Measurements from ENCODE around the gene VOPP1. TPM values are rescaled to one million over a fixed set of nuclear protein-coding genes. Genes with fewer than 3 reads are reported as not detected.
A peak's percentile ranks its signal among the peaks of the same experiment; 100 is the strongest.

VOPP1 gene
- total and polyA plus RNA-seq, 3 experiments from 2014 or later = 34.8 to 67.3 (median 65.6) TPM

DNA sequence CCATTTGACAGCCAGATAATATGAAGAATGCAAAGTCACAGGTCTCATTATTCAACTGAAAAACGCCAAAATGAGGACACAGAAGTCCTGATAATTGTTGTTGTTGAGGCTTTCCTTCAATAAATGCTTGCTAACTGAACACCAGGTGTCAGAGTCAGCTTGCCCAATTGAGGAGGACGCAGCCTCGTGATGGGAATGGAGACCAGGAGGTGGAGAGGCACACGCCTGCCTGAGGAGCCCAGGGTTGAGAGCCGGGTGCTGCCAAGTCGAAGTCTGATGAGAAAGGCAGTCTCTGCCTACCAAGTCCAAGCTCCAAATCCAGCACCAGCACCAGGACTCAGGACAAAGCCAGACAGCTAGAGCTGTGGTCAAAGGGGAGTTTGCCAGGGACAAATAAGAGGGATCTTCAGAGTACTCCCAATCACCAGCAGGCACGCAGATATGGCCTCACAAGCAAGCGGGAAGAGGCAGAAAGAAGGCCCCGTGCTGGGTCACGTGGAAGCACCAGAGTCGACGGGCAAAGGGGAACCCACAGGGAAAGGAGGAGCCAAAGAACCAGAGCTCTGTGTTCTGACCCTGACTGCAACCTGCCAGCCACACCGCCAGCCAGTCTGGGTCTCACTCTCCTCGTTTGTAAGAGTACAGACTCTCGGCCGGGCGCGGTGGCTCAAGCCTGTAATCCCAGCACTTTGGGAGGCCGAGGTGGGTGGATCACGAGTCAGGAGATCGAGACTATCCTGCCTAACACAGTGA, 47.6 kb downstream of the VOPP1 start:
- Histone ChIP-seq H3K9me3 (ENCODE audit: low read length) (no peaks in the 10 kb centered on the region), H3K4me1 (ENCODE audit: insufficient read depth, low read length) (peaks cover 12% of the 10 kb centered on the region), H3K4me3 (ENCODE audit: low read length) (no peak overlapping the region), H3K27ac (ENCODE audit: low read depth, low read length) (no peak overlapping the region), H3K36me3 (ENCODE audit: insufficient read depth, low read length) (no peaks in the 10 kb centered on the region), H3K27me3 (ENCODE audit: insufficient read depth, low read length, poor library complexity, severe bottlenecking) (no peaks in the 10 kb centered on the region)
- POLR2A ChIA-PET = interaction anchor here (0.7 to 1.0 kb wide), 2 partner anchors 10 to 14 kb away, joined by 3 read pairs; no protein-coding TSS in a partner anchor
- Mint-ChIP-seq H3K27ac (peak overlapping the region in 1 of 8 donors; percentile 26), H3K36me3 (peaks cover 0 to 30% (median 8%) of the 10 kb centered on the region in 3 donors), H3K4me3 (peak overlapping the region in 1 of 7 donors; percentile 23), H3K9me3 (no peaks in the 10 kb centered on the region), H3K4me1 (peaks cover 55 to 83% (median 72%) of the 10 kb centered on the region in 3 donors), H3K27me3 (no peaks in the 10 kb centered on the region)
- DNase-seq = no peak
- CTCF ChIA-PET = interaction anchor here (0.9 kb wide), 1 partner anchor 43 kb away, joined by 3 read pairs; no protein-coding TSS in a partner anchor

DNA sequence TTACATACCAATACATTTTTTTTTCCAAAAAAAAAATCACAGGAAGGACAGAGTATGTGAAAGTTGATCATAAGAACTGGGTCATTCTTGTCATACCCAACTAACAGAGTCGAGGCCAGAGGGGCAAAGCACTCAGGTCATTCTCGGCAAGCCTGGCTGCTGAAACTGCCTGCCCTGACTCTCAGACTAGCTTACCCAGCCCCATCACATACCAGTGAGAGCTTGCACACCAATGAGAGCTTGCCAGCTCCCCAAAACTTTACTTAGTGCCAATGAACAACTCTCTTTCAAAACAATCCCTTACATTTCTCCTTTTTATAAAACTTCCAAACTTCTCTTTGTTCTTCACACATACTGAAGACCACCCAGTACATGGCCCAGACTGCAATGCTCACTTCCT, 48.9 kb downstream of the VOPP1 start:
- H3K4me1 ChIP-seq (ENCODE audit: insufficient read depth, low read length) = peaks cover 12% of the 10 kb centered on the region
- ChIA-PET POLR2A (no interaction called here), CTCF (no interaction called here)
- H3K9me3 ChIP-seq (ENCODE audit: low read length) = no peaks in the 10 kb centered on the region
- peaks cover 8% of the 10 kb centered on the region for H3K36me3 ChIP-seq (ENCODE audit: insufficient read depth, low read length)
- no peak overlapping the region for H3K4me3 ChIP-seq (ENCODE audit: low read length)
- no peaks in the 10 kb centered on the region for H3K27me3 Mint-ChIP-seq
- H3K27ac ChIP-seq (ENCODE audit: low read depth, low read length) = no peak overlapping the region
- H3K9me3 Mint-ChIP-seq = no peaks in the 10 kb centered on the region
- H3K4me1 Mint-ChIP-seq = peaks cover 59 to 88% (median 81%) of the 10 kb centered on the region in 3 donors
- peaks cover 0 to 43% (median 12%) of the 10 kb centered on the region in 3 donors for H3K36me3 Mint-ChIP-seq
- no peaks in the 10 kb centered on the region for H3K27me3 ChIP-seq (ENCODE audit: insufficient read depth, low read length, poor library complexity, severe bottlenecking)
- H3K4me3 Mint-ChIP-seq = peak overlapping the region in 1 of 7 donors; percentile 1
- DNase-seq = no peak
- peak overlapping the region in 6 of 8 donors; percentile 0 to 62 (median 10) for H3K27ac Mint-ChIP-seq

DNA sequence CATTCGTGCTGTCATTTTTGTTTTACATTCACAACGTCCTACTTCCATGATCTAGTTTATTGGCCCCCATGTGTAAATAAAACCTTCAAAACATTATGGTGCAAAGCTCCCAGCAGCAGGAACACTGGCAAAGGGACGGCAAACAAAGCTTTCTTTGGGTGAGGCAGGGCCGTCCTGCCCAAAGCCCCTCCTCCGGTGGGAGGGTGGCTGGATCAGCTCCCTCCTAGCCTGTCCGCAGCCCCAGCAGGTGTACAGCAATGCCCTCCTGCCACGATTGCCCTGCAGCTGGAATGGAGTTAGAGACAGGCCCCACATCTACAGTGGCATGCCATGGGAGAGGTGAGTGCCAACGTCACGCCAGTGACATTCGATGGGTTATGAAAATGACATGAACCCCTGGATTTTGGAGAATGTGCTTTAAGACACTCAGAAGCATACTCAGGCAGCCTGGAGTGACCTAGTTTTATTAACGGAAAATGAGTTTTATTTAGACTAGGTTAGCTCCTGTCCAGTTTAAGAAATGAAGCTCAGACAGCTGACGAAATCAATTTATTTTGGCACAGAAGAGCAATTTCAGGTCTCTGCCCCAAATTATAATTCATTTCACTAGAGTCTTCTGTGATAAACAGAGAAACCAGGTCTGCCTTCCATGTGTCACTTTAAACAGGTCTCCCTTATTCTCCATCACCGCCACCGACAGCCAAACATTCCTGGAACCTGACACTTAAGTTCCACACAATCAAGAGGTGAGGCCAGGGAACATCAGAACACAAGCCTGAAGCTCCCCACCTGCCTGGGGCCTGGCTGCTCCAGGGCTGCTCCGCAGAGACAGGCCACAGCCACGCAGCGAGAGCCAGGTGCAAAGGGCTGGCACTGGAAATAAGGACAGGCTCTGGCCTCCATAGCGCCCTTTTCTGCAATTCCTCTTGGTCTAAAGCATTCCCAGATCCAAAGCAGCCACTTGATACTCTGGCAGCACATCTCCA, 50.1 kb downstream of the VOPP1 start:
- Histone ChIP-seq H3K27me3 (ENCODE audit: insufficient read depth, low read length, poor library complexity, severe bottlenecking) (no peaks in the 10 kb centered on the region), H3K4me1 (ENCODE audit: insufficient read depth, low read length) (peaks cover 16% of the 10 kb centered on the region), H3K36me3 (ENCODE audit: insufficient read depth, low read length) (peaks cover 19% of the 10 kb centered on the region), H3K27ac (ENCODE audit: low read depth, low read length) (no peak overlapping the region), H3K4me3 (ENCODE audit: low read length) (no peak overlapping the region), H3K9me3 (ENCODE audit: low read length) (no peaks in the 10 kb centered on the region)
- Mint-ChIP-seq H3K4me1 (peaks cover 66 to 95% (median 88%) of the 10 kb centered on the region in 3 donors), H3K36me3 (peaks cover 4 to 55% (median 15%) of the 10 kb centered on the region in 3 donors), H3K4me3 (no peak overlapping the region), H3K27me3 (no peaks in the 10 kb centered on the region), H3K9me3 (no peaks in the 10 kb centered on the region), H3K27ac (peak overlapping the region in 2 of 8 donors; percentile 45 to 51)
- no peak for DNase-seq
- POLR2A ChIA-PET = no interaction called here
- CTCF ChIA-PET = no interaction called here

DNA sequence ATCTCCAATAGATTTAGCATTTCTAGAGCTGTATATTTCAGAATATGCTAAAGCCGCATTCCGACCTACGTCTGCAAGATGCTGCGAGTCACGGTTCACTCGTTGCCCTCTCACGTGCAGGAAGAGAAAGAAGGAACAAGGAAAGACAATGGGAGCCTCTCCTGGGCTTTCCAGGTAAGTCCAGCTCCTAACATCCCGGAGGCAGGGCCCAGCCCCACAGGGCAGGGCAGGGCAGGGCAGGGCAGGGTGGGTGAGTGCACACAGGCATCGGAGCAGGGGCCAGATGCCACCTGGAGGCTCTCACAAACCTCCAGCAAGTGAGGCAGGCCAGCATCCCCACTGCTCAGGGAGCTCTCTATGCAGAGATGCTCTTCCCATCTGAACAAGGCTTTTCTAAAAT, 50.8 kb downstream of the VOPP1 start:
- H3K4me3 ChIP-seq (ENCODE audit: low read length) = no peak overlapping the region
- peaks cover 17% of the 10 kb centered on the region for H3K4me1 ChIP-seq (ENCODE audit: insufficient read depth, low read length)
- peaks cover 4 to 59% (median 15%) of the 10 kb centered on the region in 3 donors for H3K36me3 Mint-ChIP-seq
- ChIA-PET CTCF (no interaction called here), POLR2A (no interaction called here)
- no peaks in the 10 kb centered on the region for H3K27me3 ChIP-seq (ENCODE audit: insufficient read depth, low read length, poor library complexity, severe bottlenecking)
- H3K4me3 Mint-ChIP-seq = no peak overlapping the region
- H3K36me3 ChIP-seq (ENCODE audit: insufficient read depth, low read length) = peaks cover 20% of the 10 kb centered on the region
- H3K9me3 ChIP-seq (ENCODE audit: low read length) = no peaks in the 10 kb centered on the region
- H3K4me1 Mint-ChIP-seq = peaks cover 69 to 94% (median 90%) of the 10 kb centered on the region in 3 donors
- H3K9me3 Mint-ChIP-seq = no peaks in the 10 kb centered on the region
- H3K27me3 Mint-ChIP-seq = no peaks in the 10 kb centered on the region
- DNase-seq = no peak
- H3K27ac Mint-ChIP-seq = peak overlapping the region in 4 of 8 donors; percentile 27 to 61 (median 37)
- no peak overlapping the region for H3K27ac ChIP-seq (ENCODE audit: low read depth, low read length)

DNA sequence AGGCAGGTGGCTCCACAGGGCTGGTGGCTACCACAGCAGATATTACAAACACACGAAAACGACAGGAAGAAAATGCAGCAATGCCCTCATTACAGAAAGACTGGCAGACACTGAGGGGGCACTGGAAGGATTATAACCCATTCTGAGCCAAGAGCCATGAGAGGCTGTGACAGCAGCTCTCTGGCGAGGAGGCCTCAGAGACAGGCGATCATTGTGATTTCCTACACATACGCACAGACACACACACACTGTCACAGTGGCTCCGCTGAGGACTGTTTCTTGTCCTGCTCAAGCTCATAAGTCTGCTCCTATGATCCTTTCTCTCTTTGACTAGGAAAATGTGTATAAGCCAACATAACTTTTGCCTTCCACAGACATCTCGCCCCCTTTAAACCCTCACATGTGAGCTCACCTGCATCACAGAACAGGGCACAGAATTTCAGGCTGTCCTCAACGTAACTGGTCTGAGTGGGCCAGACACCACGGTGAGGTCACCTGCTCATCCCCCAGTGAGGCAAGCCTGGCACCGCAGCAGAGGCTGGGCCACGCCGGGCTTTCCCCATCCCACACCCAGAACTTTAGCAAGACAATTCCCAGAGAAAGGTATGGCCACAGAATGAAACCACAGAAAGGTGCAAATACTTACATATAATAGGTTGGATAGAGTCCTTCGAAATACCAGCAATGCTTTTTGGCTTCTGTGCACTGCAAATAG, 51.7 kb downstream of the VOPP1 start:
- H3K4me3 ChIP-seq (ENCODE audit: low read length) = no peak overlapping the region
- peak overlapping the region in 6 of 8 donors; percentile 35 to 76 (median 57) for H3K27ac Mint-ChIP-seq
- CTCF ChIA-PET = no interaction called here
- H3K4me1 ChIP-seq (ENCODE audit: insufficient read depth, low read length) = peaks cover 17% of the 10 kb centered on the region
- DNase-seq = no peak
- no peaks in the 10 kb centered on the region for H3K9me3 ChIP-seq (ENCODE audit: low read length)
- H3K9me3 Mint-ChIP-seq = no peaks in the 10 kb centered on the region
- no peak overlapping the region for H3K4me3 Mint-ChIP-seq
- H3K27me3 Mint-ChIP-seq = peaks cover 0 to 1% of the 10 kb centered on the region in 2 donors
- POLR2A ChIA-PET = no interaction called here
- no peaks in the 10 kb centered on the region for H3K27me3 ChIP-seq (ENCODE audit: insufficient read depth, low read length, poor library complexity, severe bottlenecking)
- peaks cover 4 to 62% (median 15%) of the 10 kb centered on the region in 3 donors for H3K36me3 Mint-ChIP-seq
- H3K36me3 ChIP-seq (ENCODE audit: insufficient read depth, low read length) = peaks cover 20% of the 10 kb centered on the region
- peaks cover 73 to 94% (median 91%) of the 10 kb centered on the region in 3 donors for H3K4me1 Mint-ChIP-seq
- H3K27ac ChIP-seq (ENCODE audit: low read depth, low read length) = no peak overlapping the region

DNA sequence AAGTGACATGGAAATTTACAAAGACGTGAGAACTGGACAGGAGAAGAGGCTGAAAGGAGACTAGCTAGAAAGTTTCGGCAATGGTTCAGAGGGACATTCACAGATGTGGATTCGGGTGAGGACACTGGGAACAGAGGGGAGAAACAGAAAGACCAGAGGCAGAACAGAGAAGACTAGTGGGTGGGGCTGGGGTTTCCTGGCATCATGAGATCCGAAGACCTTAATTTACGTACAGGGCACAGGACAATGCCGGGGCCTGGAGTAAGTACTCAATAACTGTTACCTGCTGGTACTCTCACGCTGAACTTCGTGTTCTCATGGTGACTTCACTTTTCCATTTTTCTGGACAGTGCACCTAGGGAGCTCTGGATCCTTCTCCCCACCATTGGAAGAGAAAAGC, 53.5 kb downstream of the VOPP1 start:
- no peaks in the 10 kb centered on the region for H3K27me3 ChIP-seq (ENCODE audit: insufficient read depth, low read length, poor library complexity, severe bottlenecking)
- peaks cover 11% of the 10 kb centered on the region for H3K4me1 ChIP-seq (ENCODE audit: insufficient read depth, low read length)
- no peak overlapping the region for H3K27ac ChIP-seq (ENCODE audit: low read depth, low read length)
- Mint-ChIP-seq H3K27me3 (peaks cover 0 to 1% of the 10 kb centered on the region in 2 donors), H3K4me3 (no peak overlapping the region), H3K36me3 (peaks cover 4 to 70% (median 13%) of the 10 kb centered on the region in 3 donors), H3K27ac (peak overlapping the region in 4 of 8 donors; percentile 52 to 87 (median 65)), H3K4me1 (peaks cover 64 to 93% (median 85%) of the 10 kb centered on the region in 3 donors), H3K9me3 (no peaks in the 10 kb centered on the region)
- peaks cover 20% of the 10 kb centered on the region for H3K36me3 ChIP-seq (ENCODE audit: insufficient read depth, low read length)
- no peak overlapping the region for H3K4me3 ChIP-seq (ENCODE audit: low read length)
- ChIA-PET POLR2A (no interaction called here), CTCF (no interaction called here)
- DNase-seq = no peak
- H3K9me3 ChIP-seq (ENCODE audit: low read length) = no peaks in the 10 kb centered on the region

DNA sequence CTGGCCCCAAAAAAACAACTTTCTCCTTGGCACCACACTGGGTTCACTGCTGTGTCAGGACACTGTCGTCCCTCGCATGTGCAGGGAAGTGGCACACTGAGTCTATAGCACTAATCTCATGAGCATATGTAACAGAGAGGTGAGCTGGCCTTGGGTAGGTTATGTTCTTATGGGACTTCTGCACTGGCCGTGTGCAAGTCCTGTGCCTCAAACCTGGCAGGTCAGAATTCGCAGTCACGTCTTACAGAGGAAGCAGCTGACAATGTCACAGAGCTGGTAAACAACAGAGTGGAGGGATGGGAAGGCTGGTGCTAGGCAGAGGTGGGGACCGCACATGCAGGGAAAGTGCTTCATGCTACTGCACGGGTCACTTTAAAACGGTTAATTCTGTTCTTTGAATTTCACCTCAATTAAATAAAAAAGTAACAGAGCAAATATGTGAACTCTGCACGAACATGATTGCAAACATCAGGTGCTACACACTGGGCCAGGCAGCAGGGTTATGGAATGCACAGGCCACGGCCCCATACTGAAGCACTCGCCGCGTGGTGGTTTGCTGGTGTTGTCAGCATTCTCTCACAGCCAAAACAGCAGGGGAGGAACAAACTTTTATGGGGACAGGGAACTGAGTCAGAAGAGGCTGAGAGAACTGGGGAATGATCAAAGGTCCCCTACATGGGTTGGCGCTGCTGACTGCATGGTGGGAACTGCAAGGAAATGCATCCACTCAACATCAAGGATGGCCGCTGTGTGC, 54.2 kb downstream of the VOPP1 start:
- Mint-ChIP-seq H3K27me3 (peaks cover 0 to 1% of the 10 kb centered on the region in 2 donors), H3K27ac (peak overlapping the region in 5 of 8 donors; percentile 28 to 88 (median 52)), H3K4me1 (peaks cover 57 to 93% (median 85%) of the 10 kb centered on the region in 3 donors), H3K4me3 (peak overlapping the region in 3 of 7 donors; percentile 12 to 87 (median 16)), H3K9me3 (no peaks in the 10 kb centered on the region), H3K36me3 (peaks cover 4 to 75% (median 15%) of the 10 kb centered on the region in 3 donors)
- ChIA-PET CTCF (interaction anchor here (1.2 kb wide), 1 partner anchor 16 kb away, joined by 3 read pairs; no protein-coding TSS in a partner anchor), POLR2A (no interaction called here)
- H3K36me3 ChIP-seq (ENCODE audit: insufficient read depth, low read length) = peaks cover 20% of the 10 kb centered on the region
- H3K4me1 ChIP-seq (ENCODE audit: insufficient read depth, low read length) = peaks cover 11% of the 10 kb centered on the region
- no peak overlapping the region for H3K27ac ChIP-seq (ENCODE audit: low read depth, low read length)
- H3K4me3 ChIP-seq (ENCODE audit: low read length) = no peak overlapping the region
- no peak for DNase-seq
- no peaks in the 10 kb centered on the region for H3K27me3 ChIP-seq (ENCODE audit: insufficient read depth, low read length, poor library complexity, severe bottlenecking)
- H3K9me3 ChIP-seq (ENCODE audit: low read length) = no peaks in the 10 kb centered on the region
